ENCODE measurements around the gene PTDSS2. TPM values are rescaled to one million over a fixed set of nuclear protein-coding genes. Genes with fewer than 3 reads are reported as not detected.

The PTDSS2 gene
- total RNA-seq, 6 experiments from 2014 or later = 8.4 to 21.9 (median 11.4) TPM

DNA sequence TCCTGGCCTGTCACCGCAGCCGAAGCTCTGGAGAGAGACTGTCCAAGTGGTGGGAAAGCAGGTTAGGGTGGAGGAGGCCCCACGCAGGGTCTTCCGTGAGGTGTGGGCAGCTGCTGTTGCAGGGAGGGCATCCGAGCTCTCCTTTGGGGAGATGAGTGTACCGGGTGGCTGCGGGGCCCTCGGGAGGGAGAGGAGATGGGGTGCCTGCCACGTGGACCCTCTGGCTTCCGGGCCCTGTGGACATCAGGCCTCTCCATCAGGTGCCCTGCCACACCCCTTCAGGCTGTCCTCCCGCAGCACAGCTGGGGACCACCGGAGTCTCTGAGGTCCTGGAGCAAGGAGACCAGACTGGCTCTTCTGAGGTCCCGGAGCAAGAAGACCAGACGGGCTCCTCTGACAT is 1.7 kb downstream of the PTDSS2 start:
- 90% methylated on average over 2 of the region's 14 CpGs for WGBS (ENCODE audit: insufficient coverage, low coverage, low lambda C conversion rate, missing lambda C conversion rate)
- H3K4me1 ChIP-seq = peaks cover 0 to 21% (median 11%) of the 10 kb centered on the region in 4 donors
- H3K27me3 ChIP-seq = no peaks in the 10 kb centered on the region
- TF ChIP-seq CTCF (IDR thresholded peaks at IDR 0.05) = no peak
- no peak for TF ChIP-seq POLR2A (IDR thresholded peaks at IDR 0.05)
- peak overlapping the region in 1 of 3 donors; percentile 98 for H3K4me3 ChIP-seq
- intact Hi-C loops (cut with DNase I) = loop anchor here in 1 of 2 donors (10.0 kb wide), 1 partner anchor 47 kb away; no protein-coding TSS in a partner anchor
- ATAC-seq (no peak), DNase-seq (no peak)
- peaks cover 0 to 4% (median 0%) of the 10 kb centered on the region in 4 donors for H3K36me3 ChIP-seq
- H3K27ac ChIP-seq = no peak overlapping the region
- H3K9me3 ChIP-seq = no peaks in the 10 kb centered on the region

DNA sequence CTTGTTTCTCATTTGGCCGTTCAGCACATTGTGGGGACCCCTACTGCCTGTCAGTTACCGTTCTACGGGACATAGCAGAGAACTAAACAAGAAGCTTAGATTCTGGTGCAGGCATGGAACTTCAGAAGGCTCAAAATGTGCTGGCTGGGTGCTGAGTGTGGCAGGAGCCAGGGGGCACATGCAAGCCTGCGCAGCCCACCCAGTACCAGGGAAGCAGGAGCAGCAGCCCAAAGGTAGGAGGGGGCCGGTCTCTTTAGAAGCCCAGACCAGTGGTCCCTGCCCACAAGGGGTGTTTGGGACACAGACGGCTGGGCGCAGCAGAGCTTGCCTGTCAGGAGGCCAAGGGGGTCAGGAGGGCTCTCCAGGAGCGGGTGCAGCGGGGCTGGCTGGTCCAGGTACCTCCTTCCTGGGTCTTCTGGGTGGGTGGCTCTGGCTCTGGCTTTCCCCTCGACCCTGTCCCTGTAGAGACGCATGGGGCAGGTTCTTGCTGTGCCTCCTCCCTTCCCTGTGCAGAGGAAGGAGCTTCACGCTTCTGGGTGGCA is 2.2 kb downstream of the PTDSS2 start:
- TF ChIP-seq POLR2A (IDR thresholded peaks at IDR 0.05) (no peak), CTCF (IDR thresholded peaks at IDR 0.05) (no peak)
- ATAC-seq (no peak), DNase-seq (no peak)
- 73% methylated on average over 2 of the region's 12 CpGs for WGBS (ENCODE audit: insufficient coverage, low coverage, low lambda C conversion rate, missing lambda C conversion rate)
- intact Hi-C loops (cut with DNase I) = loop anchor here in 1 of 2 donors (10.0 kb wide), 1 partner anchor 47 kb away; no protein-coding TSS in a partner anchor
- peaks cover 0 to 21% (median 11%) of the 10 kb centered on the region in 4 donors for H3K4me1 ChIP-seq
- H3K36me3 ChIP-seq = peaks cover 0 to 4% (median 0%) of the 10 kb centered on the region in 4 donors
- H3K4me3 ChIP-seq = no peak overlapping the region
- H3K9me3 ChIP-seq = no peaks in the 10 kb centered on the region
- no peaks in the 10 kb centered on the region for H3K27me3 ChIP-seq
- no peak overlapping the region for H3K27ac ChIP-seq

GRCh38 chr11:452916-453527 is 2.9 kb downstream of the PTDSS2 start:
- Histone ChIP-seq H3K36me3 (peaks cover 0 to 4% (median 0%) of the 10 kb centered on the region in 4 donors), H3K4me3 (no peak overlapping the region), H3K9me3 (no peaks in the 10 kb centered on the region), H3K4me1 (peaks cover 0 to 21% (median 11%) of the 10 kb centered on the region in 4 donors), H3K27me3 (no peaks in the 10 kb centered on the region), H3K27ac (no peak overlapping the region)
- intact Hi-C loops (cut with DNase I) = loop anchor here in 1 of 2 donors (10.0 kb wide), 1 partner anchor 48 kb away; no protein-coding TSS in a partner anchor
- 84% methylated on average over 11 of the region's 19 CpGs for WGBS (ENCODE audit: insufficient coverage, low coverage, low lambda C conversion rate, missing lambda C conversion rate)
- TF ChIP-seq CTCF (IDR thresholded peaks at IDR 0.05) = no peak
- TF ChIP-seq POLR2A (IDR thresholded peaks at IDR 0.05) = no peak
- DNase-seq (no peak), ATAC-seq (no peak)

DNA sequence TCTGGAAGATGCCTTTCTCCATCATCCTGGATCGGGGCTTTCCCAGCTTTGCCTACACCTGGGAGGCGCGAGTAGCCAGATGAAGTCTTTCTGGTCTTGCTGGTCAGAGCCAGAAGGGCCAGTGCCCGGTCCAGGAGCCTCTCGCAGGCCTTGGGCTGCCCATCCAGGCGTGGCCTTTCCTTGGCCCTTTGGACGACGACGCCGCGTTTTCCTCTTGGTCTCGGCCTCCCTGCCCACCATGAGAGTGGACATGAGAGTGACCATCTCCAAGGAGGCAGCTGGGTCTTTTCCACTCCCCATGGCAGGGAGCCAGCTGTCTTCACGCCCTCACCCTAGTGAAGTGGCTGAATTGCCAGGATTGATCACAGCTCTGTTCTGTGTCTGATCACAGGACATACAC is 3.5 kb downstream of the PTDSS2 start:
- intact Hi-C loops (cut with DNase I) = loop anchor here in 1 of 2 donors (10.0 kb wide), 1 partner anchor 49 kb away; no protein-coding TSS in a partner anchor
- DNase-seq = no peak

More for the DNA sequence above, 3.5 kb downstream of the PTDSS2 start:
- TF ChIP-seq CTCF (IDR thresholded peaks at IDR 0.05) = no peak
- TF ChIP-seq POLR2A (IDR thresholded peaks at IDR 0.05) = no peak
- no peak for ATAC-seq
- no peak overlapping the region for H3K27ac ChIP-seq
- 60% methylated on average over 1 of the region's 13 CpGs for WGBS (ENCODE audit: insufficient coverage, low coverage, low lambda C conversion rate, missing lambda C conversion rate)
- H3K27me3 ChIP-seq = no peaks in the 10 kb centered on the region
- H3K9me3 ChIP-seq = no peaks in the 10 kb centered on the region
- H3K4me3 ChIP-seq = no peak overlapping the region
- H3K36me3 ChIP-seq = peaks cover 0 to 4% (median 0%) of the 10 kb centered on the region in 4 donors
- peaks cover 0 to 19% (median 9%) of the 10 kb centered on the region in 4 donors for H3K4me1 ChIP-seq

Measured in right lobe of liver (tissue), 6 donors.